Activated gamma-delta T cell treated with anti-CD3 and anti-CD28 coated beads, Interleukin-2, amount 50 U/mL, for 16 hours (primary cell): Measurements from ENCODE around the gene CASP9.
"Not testable (repeated sequence)": the region's sequence is repeated elsewhere in the genome, so short reads cannot be mapped to it uniquely, and the experiment has no call there.

Experiments
- DNase-seq: peaks from one replicate; pipeline ENCODE4 v3.0.0-alpha.2; 2020; ENCODE audit warnings: low read depth

Gene CASP9

DNA sequence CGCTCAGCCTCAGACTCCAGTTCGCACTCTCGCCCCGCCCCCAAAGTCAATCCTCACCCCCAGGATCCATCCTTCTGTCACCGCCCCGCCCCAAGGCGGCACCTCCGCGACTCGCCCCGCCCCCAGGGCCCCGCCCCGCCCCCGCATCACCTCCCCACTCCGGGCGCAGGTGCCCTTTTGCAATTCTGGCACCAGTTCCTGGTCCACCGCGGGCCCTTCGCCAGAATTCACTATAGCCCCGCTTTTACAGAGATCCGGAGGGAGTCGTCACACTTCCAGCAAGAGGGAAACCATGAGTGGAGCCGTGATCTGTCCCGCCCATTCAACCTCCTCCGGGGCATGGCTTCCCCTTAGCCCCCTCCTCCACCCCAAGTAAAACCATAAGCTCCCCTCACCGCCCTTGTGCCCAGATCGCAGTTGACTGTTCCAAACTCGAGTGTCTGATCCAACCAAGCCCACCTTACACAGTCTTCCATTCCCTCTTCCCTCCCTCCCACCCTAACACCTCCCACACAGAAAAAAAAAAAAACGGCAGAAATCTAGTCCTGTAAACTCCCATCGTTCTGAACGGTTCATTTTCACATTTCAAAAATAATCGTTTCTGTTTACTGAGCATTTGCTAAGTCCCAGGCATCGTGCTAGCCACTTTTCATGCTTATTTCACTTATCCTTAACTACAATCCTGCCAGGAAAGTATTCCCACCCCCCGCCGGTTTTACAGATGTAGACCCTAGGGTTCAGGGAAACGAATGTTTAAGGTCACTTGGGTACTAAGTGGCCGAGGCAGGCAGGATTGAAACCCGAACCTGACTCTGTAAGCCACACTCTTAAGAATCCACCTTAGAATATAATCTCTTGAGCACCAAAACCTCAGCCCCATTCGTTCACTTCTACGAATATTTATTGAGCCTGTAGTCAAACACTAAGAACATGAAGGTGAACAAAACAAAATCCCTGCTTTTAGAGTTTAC lies 1.3 kb upstream of the CASP9 start:
- DNase-seq, result no peak

DNA sequence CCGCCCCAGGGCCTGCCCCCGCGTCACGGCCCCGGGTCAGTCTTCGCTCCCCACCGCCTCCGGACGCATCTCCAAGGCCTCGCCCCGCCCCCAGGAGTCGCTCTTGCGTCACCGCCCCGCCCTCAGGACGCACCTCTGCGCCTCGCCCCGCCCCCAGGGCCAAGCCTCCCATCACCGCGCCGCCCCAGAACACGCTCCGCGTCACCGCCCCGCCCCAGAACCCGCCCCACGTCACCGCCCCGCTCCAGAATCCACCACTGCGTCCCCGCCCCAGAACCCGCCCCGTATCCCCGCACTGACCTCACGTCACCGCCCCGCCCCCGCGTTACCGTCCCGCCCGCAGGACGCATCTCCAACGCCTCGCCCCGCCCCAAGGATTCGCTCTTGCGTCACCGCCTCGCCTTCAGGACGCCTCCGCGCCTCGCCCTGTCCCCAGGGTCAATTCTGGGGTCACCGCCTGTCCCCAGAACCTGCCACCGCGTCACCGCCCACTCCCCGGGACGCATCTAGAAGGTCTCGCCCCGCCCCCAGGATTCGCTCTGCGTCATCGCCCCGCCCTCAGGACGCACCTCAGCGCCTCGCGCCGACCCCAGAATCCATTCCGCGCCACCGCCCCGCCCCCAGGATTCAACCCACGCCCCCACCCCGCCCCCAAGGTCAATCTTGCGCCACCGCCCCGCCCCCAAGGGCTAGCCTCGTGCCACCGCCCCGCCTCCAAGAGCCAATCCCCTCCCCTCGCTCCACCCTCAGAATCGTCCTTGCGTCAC lies 451 bp upstream of the CASP9 start:
- DNase-seq, result peak; percentile 99

DNA sequence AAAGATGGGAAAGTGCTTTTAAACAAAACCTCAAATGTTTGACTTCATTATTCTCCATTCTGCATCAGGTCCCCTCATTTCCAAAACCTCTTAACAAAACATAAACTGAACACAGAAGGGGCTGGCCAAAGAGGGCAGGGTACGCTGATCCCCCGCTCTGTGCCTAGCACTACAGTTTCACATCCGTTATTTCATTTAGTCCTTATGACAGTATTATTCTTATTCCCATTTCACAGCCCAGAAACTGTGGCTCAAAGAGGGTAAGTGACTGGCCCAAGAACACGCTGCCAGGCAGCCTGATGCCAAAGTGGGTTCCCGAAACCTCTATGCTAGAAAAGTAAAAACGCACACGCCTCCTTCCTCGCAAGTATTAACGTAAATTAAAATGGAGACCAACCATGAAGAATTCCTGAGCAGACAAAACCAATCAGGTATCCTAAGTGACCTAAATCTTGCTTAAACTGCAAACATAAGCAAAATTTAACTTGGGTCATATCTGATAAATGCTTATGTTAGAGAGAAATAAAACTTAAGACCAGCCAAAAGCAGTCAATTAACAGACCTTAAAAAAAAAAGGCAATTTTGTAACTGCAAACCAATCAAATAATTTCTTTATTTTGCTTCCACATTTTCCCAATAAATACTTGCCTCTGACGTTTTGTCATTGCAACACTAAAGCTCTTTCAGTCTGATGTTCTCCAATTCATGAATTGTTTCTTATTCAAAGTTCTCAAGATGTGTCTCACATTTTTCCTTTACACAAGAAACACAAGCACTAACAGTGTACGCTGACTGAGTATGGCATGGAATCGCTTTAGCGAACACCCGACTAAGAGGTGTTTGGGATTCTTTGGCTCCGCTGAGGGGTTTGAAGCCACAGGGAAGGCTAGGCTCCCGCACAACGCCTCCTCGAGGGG lies 653 bp downstream of the CASP9 start:
- no peak for DNase-seq

DNA sequence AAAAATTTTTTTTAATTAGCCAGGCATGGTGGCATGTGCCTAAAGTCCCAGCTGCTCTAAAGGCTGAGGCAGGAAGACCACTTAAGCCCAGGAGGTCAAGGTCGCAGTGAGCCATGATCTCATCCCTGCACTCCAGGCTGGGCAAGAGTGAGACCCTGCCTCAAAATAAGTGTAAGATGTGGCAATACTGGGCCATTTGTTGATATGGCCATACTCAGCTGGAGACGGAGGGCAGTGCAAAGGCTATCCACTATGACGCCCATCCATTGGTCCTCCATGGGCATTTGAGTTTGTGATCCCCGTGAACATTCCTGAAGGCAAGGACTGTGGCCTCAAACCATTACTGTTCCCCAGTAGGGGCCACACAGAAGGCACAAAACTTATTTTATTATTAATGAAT lies 1.5 kb downstream of the CASP9 start:
- no peak for DNase-seq

- not testable (repeated sequence) for DNase-seq
These were observed 2.7 kb downstream of the CASP9 start for GRCh38 chr1:15521206-15521906.

- DNase-seq, result no peak
These were observed 4.4 kb downstream of the CASP9 start for GRCh38 chr1:15519625-15520024.

- DNase-seq, result no peak
These were observed 8.9 kb downstream of the CASP9 start for GRCh38 chr1:15515022-15515663.

DNA sequence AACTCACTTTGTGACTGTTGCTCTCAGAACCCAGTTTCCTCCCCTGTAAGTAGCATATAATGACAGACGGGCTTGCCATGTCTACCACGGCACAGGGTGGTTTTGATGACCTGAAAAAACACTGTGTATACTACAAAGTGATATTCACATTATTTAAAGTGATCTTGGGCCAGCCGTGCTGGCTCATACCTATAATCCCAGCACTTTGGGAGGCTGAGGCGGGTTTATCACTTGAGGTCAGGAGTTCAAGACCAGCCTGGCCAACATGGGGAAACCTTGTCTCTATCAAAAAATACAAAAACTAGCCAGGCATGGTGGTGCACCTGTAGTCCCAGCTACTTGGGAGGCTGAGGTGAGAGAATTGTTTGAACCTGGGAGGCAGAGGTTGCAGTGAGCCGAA lies 9.5 kb downstream of the CASP9 start:
- not testable (repeated sequence) for DNase-seq

DNA sequence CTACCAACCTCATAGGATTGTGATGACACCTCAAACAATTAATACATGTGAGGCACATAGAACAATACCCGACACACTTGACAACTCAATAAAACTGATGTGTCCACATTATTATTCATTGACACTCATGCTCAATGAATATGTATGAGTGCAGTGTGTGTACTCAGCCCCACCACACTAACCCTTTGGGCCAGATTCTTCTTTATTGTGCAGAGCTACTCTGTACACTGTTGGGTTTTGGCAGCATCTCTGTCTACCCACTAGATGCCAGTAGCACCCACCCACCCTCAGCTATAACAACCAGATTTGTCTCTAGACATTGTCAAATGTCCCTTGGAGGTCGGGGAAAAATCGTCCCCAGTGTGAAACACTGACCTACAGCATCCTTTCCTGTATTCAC lies 10.1 kb downstream of the CASP9 start:
- no peak for DNase-seq

DNA sequence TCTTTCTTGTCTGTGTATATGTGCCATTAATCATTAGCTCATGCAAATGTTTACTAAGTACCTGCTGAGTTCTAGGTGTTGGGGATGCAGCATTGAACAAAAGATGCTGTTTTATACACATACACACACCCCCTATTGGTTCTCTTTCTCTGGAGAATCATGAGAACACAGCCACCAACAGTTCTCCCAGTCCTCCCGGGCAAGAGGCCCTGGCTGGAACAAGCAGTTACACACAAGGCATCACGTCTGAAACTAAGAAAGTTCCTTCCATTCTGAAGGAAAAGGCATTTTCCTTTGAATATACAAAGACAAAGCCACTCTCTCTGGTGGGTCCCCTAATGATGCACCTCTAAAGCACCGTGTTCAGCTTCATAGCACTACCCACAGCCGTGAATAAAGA lies 10.8 kb downstream of the CASP9 start:
- DNase-seq, result no peak

GRCh38 chr1:15510611-15511405 lies 13.2 kb downstream of the CASP9 start:
- no peak for DNase-seq

- no peak for DNase-seq
These were observed 14.4 kb downstream of the CASP9 start for GRCh38 chr1:15509586-15509985.

GRCh38 chr1:15508700-15509487 lies 15.1 kb downstream of the CASP9 start:
- no peak for DNase-seq

GRCh38 chr1:15507278-15507677 lies 16.7 kb downstream of the CASP9 start:
- DNase-seq, result no peak

DNA sequence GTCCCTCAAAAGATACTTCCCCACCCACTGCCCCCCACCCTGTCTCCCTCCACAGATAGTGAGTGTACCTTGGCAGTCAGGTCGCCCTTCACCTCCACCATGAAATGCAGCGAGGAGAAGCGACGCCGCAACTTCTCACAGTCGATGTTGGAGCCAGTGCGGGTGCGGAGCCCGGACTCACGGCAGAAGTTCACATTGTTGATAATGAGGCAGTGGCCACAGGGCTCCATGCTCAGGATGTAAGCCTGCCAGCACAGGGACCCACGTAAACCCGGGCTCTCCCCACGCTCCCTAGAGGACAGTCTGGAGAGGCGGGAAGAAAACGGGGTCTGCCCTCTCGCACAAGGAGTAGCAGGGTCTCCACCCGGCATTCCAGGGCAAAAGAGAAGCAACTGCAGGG lies 17.2 kb downstream of the CASP9 start:
- DNase-seq, result no peak

GRCh38 chr1:15504436-15504835 lies 19.6 kb downstream of the CASP9 start:
- no peak for DNase-seq

DNA sequence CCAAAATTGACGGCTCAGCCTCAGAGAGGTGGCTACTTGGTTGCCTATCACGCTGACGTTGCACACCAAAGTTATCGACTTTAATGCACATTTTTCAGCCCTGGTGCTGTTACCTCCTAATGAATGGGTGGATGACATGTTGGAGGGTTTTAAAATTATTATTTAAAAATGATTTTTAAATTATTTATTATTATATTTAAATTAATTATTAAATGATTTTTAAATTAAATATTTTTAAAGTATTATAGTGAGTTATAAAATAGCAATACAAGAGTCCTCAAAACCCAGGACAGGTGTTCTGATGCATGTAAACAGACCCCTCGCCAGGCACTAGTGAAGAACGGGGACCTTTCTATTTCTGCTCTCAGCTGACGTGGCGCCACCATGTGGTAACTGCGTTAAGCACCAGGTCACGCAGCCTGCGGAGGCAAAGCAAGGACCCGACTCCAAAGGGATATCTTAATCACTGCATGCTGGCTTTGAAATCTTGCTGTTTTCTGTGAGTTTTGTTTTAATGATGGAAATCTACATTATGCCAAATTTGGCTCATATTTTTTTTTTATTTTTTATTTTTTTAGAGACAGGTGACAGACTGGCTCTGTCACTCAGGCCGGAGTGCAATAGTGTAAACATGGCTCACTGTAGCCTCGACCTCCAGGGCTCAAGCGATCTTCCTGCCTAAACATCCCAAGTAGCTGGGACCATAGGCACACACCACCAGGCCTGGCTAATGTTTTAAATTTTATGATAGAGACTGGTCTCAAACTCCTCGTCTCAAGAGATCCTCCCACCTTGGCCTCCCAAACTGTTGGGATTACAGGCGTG lies 22.6 kb downstream of the CASP9 start:
- DNase-seq, result no peak
